B cell (primary cell): ENCODE results near the gene APOO. TPM values are rescaled to one million over a fixed set of nuclear protein-coding genes. Genes with fewer than 3 reads are reported as not detected.

Experiments used
- ATAC-seq: fragments of 200-7000 bp; cut with Tn5 transposase; one replicate; pipeline ENCODE4 v1.10.0; 2021; ENCODE audit warnings: low read depth, mild to moderate bottlenecking, moderate number of reproducible peaks, moderate library complexity
- CTCF ChIA-PET: fragments of 350-600 bp; sonication (Branson Sonifier 250); formaldehyde crosslinking; loops from one replicate; lab custom pipeline; 2021; ENCODE audit warnings: antibody characterized with exemption, inconsistent platforms; lab: Charles Lee
- POLR2A ChIA-PET: fragments of 350-600 bp; sonication (Branson Sonifier 250); formaldehyde crosslinking; loops from one replicate; lab custom pipeline; 2021; ENCODE audit warnings: antibody characterized with exemption; lab: Charles Lee
- DNase-seq: peaks from one replicate; pipeline ENCODE4 v3.0.0; 2013
- H2AFZ ChIP-seq: 2 replicates; pipeline ENCODE4 v1.6.1; 2012; ENCODE audit warnings: mild to moderate bottlenecking, low read depth, low read length; ENCODE audit not compliant: insufficient read depth, poor library complexity, severe bottlenecking
- H3K27ac ChIP-seq, 2 donors: 1 replicate in 1 of 2; 2 replicates in 1 of 2; pipeline ENCODE4 v1.5.1; 2012 to 2013; ENCODE audit warnings: low read length in 2 of 2, mild to moderate bottlenecking in 2 of 2, moderate library complexity in 1 of 2
- H3K27me3 ChIP-seq, 4 experiments: fragments of 200-600 bp in 1 of 4; sonication (generic) in 1 of 4; replicated peaks in 1 of 4; 1 replicate in 2 of 4; 2 replicates in 2 of 4; pipeline versions ENCODE4 v1.6.1 to v1.7.0; 2013 to 2016; ENCODE audit warnings: low read length in 3 of 4, mild to moderate bottlenecking in 2 of 4, mixed read lengths in 1 of 4, moderate library complexity in 1 of 4; ENCODE audit not compliant: insufficient read depth in 4 of 4, control insufficient read depth in 3 of 4; ENCODE audit errors: control extremely low read depth in 1 of 4
- H3K36me3 ChIP-seq, 2 experiments: replicated peaks in 1 of 2; 1 replicate in 1 of 2; 2 replicates in 1 of 2; pipeline versions ENCODE4 v1.6.1 to v1.7.1; 2013; ENCODE audit warnings: low read length in 1 of 2; ENCODE audit not compliant: insufficient read depth in 2 of 2, control insufficient read depth in 1 of 2; ENCODE audit errors: control extremely low read depth in 1 of 2, extremely low read depth in 1 of 2
- H3K4me1 ChIP-seq, 2 donors: fragments of 200-600 bp in 1 of 2; sonication (generic) in 1 of 2; 1 replicate in 1 of 2; 2 replicates in 1 of 2; pipeline versions ENCODE4 v1.5.1 to v1.6.1; 2013 to 2017; ENCODE audit warnings: low read length in 2 of 2; ENCODE audit not compliant: control insufficient read depth in 2 of 2, insufficient read depth in 2 of 2
- H3K4me2 ChIP-seq: replicated peaks from 2 replicates; pipeline ENCODE3; 2012; ENCODE audit warnings: mild to moderate bottlenecking, low read depth, low read length; ENCODE audit not compliant: poor library complexity, severe bottlenecking
- H3K4me3 ChIP-seq, 5 experiments: fragments of 200-600 bp in 1 of 5; sonication (generic) in 1 of 5; 1 replicate in 3 of 5; 2 replicates in 2 of 5; pipeline versions ENCODE4 v1.5.1 to v1.7.0; 2011 to 2016; ENCODE audit warnings: low read length in 4 of 5, mild to moderate bottlenecking in 4 of 5, low read depth in 2 of 5, control low read depth in 1 of 5, moderate library complexity in 1 of 5; ENCODE audit not compliant: insufficient read depth in 1 of 5; ENCODE audit errors: control extremely low read depth in 1 of 5, extremely low read depth in 1 of 5
- H3K79me2 ChIP-seq: fragments of 200-600 bp; sonication (generic); one replicate; pipeline ENCODE4 v1.6.0; 2016; ENCODE audit warnings: low read length; ENCODE audit not compliant: control insufficient read depth, insufficient read depth
- H3K9ac ChIP-seq: fragments of 200-600 bp; sonication (generic); 2 replicates; pipeline ENCODE4 v1.6.1; 2017; ENCODE audit warnings: mild to moderate bottlenecking, low read length, moderate library complexity
- H3K9me3 ChIP-seq, 3 donors: one replicate each; pipeline versions ENCODE4 v1.6.1 to v1.7.1; 2013; ENCODE audit warnings: low read length in 2 of 3; ENCODE audit not compliant: control insufficient read depth in 2 of 3, insufficient read depth in 1 of 3; ENCODE audit errors: control extremely low read depth in 1 of 3
- H4K20me1 ChIP-seq: 2 replicates; pipeline ENCODE4 v1.6.0; 2012; ENCODE audit warnings: mild to moderate bottlenecking, low read length; ENCODE audit not compliant: insufficient read depth, control insufficient read depth, poor library complexity, severe bottlenecking
- H3K27ac Mint-ChIP-seq: one replicate; pipeline ENCODE4 v1.8.0; 2021; ENCODE audit warnings: mixed read lengths
- H3K27me3 Mint-ChIP-seq: one replicate; pipeline ENCODE4 v1.8.0; 2021; ENCODE audit warnings: mixed read lengths
- H3K4me1 Mint-ChIP-seq: one replicate; pipeline ENCODE4 v1.8.0; 2021; ENCODE audit warnings: mixed read lengths
- H3K4me3 Mint-ChIP-seq: one replicate; pipeline ENCODE4 v1.8.0; 2021; ENCODE audit warnings: mixed read lengths
- H3K9me3 Mint-ChIP-seq: one replicate; pipeline ENCODE4 v1.8.0; 2022; ENCODE audit warnings: mixed read lengths; ENCODE audit not compliant: insufficient read depth
- CTCF ChIP-seq: fragments of 200-600 bp; IDR thresholded peaks from one replicate; pipeline ENCODE4 v1.8.0; 2022; ENCODE audit warnings: antibody characterized with exemption, mild to moderate bottlenecking
- EZH2 ChIP-seq: IDR thresholded peaks from 2 replicates; pipeline ENCODE4 v1.6.1; 2012; ENCODE audit warnings: borderline replicate concordance, low read depth, mild to moderate bottlenecking, moderate library complexity, low read length; ENCODE audit not compliant: insufficient read depth, poor library complexity, severe bottlenecking
- WGBS: methylation state at CpG from one replicate; pipeline ENCODE4 v1.1.5; 2013; ENCODE audit warnings: missing lambda C conversion rate; ENCODE audit not compliant: insufficient coverage; 5-methylcytosine and 5-hydroxymethylcytosine counted together
- intact Hi-C: fragments of 100-400 bp; cut with micrococcal nuclease; formaldehyde crosslinking; loops from one replicate; pipeline ENCODE4 v1.10.0; 2022
- polyA plus RNA-seq: library from polyadenylated mRNA; depleted of rRNA; stranded (reverse); fragments of >200 nt; gene quantifications from 2 replicates; pipeline ENCODE4 v1.2.3, GENCODE V29; 2012
- total RNA-seq, 2 donors: library from RNA; stranded (reverse); fragments of 120-200 nt in 1 of 2; gene quantifications; 1 replicate in 1 of 2; 2 replicates in 1 of 2; pipeline versions ENCODE4 v1.2.3 to v1.2.4, GENCODE V29; 2013 to 2022

Gene APOO
- total and polyA plus RNA-seq, 2 donors (not counting 1 experiment from before 2014, with no cell fraction given), result 4.7 to 7.2 TPM

- Histone ChIP-seq H3K79me2 (peaks cover 15% of the 10 kb centered on the region), H3K9ac (no peak overlapping the region), H4K20me1 (no peaks in the 10 kb centered on the region), H3K27me3 (no peaks in the 10 kb centered on the region), H3K4me3 (no peak overlapping the region), H3K36me3 (peaks cover 0 to 9% of the 10 kb centered on the region in 2 experiments), H3K27ac (no peak overlapping the region), H3K4me2 (no peak overlapping the region), H3K9me3 (no peaks in the 10 kb centered on the region), H2AFZ (no peak overlapping the region), H3K4me1 (peaks cover 17 to 28% of the 10 kb centered on the region in 2 donors)
- H3K27ac Mint-ChIP-seq, result no peak overlapping the region
- no peaks in the 10 kb centered on the region for H3K27me3 Mint-ChIP-seq
- ChIA-PET CTCF (interaction anchor here (2.1 kb wide), 1 partner anchor 116 kb away, joined by 10 read pairs; no protein-coding TSS in a partner anchor), POLR2A (no interaction called here)
- H3K9me3 Mint-ChIP-seq, result no peaks in the 10 kb centered on the region
- intact Hi-C loops, result no loop called here
- DNase-seq (no peak), ATAC-seq (no peak)
- H3K4me1 Mint-ChIP-seq, result peaks cover 29% of the 10 kb centered on the region
- no CpG with 5 or more reads among the region's 11 CpGs for WGBS
- TF ChIP-seq EZH2 (no peak), CTCF (no peak)
- no peak overlapping the region for H3K4me3 Mint-ChIP-seq
Measured at GRCh38 chrX:23786268-23786815, 121.4 kb downstream of the APOO start.

- Histone ChIP-seq H2AFZ (no peak overlapping the region), H3K4me3 (peak overlapping the region in 1 of 5 experiments; percentile 92), H4K20me1 (no peaks in the 10 kb centered on the region), H3K79me2 (peaks cover 15% of the 10 kb centered on the region), H3K36me3 (peaks cover 0 to 9% of the 10 kb centered on the region in 2 experiments), H3K9me3 (no peaks in the 10 kb centered on the region), H3K9ac (no peak overlapping the region), H3K27ac (no peak overlapping the region), H3K4me1 (peaks cover 17 to 36% of the 10 kb centered on the region in 2 donors), H3K4me2 (no peak overlapping the region), H3K27me3 (no peaks in the 10 kb centered on the region)
- ATAC-seq (no peak), DNase-seq (no peak)
- Mint-ChIP-seq H3K9me3 (no peaks in the 10 kb centered on the region), H3K27me3 (no peaks in the 10 kb centered on the region), H3K4me1 (peaks cover 32% of the 10 kb centered on the region), H3K4me3 (peak overlapping the region; percentile 94), H3K27ac (no peak overlapping the region)
- intact Hi-C loops, result loop anchor here (2.0 kb wide), 1 partner anchor 239 kb away; no protein-coding TSS in a partner anchor
- ChIA-PET POLR2A (no interaction called here), CTCF (no interaction called here)
- TF ChIP-seq EZH2 (no peak), CTCF (no peak)
- WGBS, result no CpG with 5 or more reads among the region's 2 CpGs
Measured at GRCh38 chrX:23785580-23785979, 122.2 kb downstream of the APOO start.
